ENCODE data around the gene DERL2. TPM values are rescaled to one million over a fixed set of nuclear protein-coding genes. Genes with fewer than 3 reads are reported as not detected.

The DERL2 gene
- total and polyA plus RNA-seq, 5 donors from 2014 or later = 70.0 to 95.0 (median 76.0) TPM

- Histone ChIP-seq H3K4me3 (ENCODE audit: low read depth, low read length) (no peak overlapping the region), H3K27ac (ENCODE audit: insufficient read depth, low read length, poor library complexity, severe bottlenecking) (no peak overlapping the region), H3K4me1 (ENCODE audit: control insufficient read depth, insufficient read depth, low read length, poor library complexity, severe bottlenecking) (no peaks in the 10 kb centered on the region), H3K36me3 (ENCODE audit: control insufficient read depth, insufficient read depth, low read length) (peaks cover 94% of the 10 kb centered on the region), H3K9me3 (ENCODE audit: control insufficient read depth in 2 of 2, low read length in 2 of 2) (no peaks in the 10 kb centered on the region), H3K27me3 (ENCODE audit: control insufficient read depth, insufficient read depth, low read length) (no peaks in the 10 kb centered on the region)
- no peak overlapping the region for H3K4me3 Mint-ChIP-seq
- DNase-seq (no peak), ATAC-seq (ENCODE audit: low read depth in 2 of 2) (no peak)
- H3K27ac Mint-ChIP-seq = peak overlapping the region in 1 of 3 donors; percentile 5
- H3K9me3 Mint-ChIP-seq = no peaks in the 10 kb centered on the region
- no peaks in the 10 kb centered on the region for H3K27me3 Mint-ChIP-seq
- peaks cover 62% of the 10 kb centered on the region for H3K36me3 Mint-ChIP-seq
- H3K4me1 Mint-ChIP-seq = peaks cover 0 to 5% (median under 1%) of the 10 kb centered on the region in 4 donors
These were observed 41.7 kb upstream of the DERL2 start for GRCh38 chr17:5527601-5528250.

- peaks cover 60% of the 10 kb centered on the region for H3K36me3 Mint-ChIP-seq
- Histone ChIP-seq H3K9me3 (ENCODE audit: control insufficient read depth in 2 of 2, low read length in 2 of 2) (no peaks in the 10 kb centered on the region), H3K4me3 (ENCODE audit: low read depth, low read length) (no peak overlapping the region), H3K27me3 (ENCODE audit: control insufficient read depth, insufficient read depth, low read length) (no peaks in the 10 kb centered on the region), H3K27ac (ENCODE audit: insufficient read depth, low read length, poor library complexity, severe bottlenecking) (no peak overlapping the region), H3K36me3 (ENCODE audit: control insufficient read depth, insufficient read depth, low read length) (peaks cover 94% of the 10 kb centered on the region), H3K4me1 (ENCODE audit: control insufficient read depth, insufficient read depth, low read length, poor library complexity, severe bottlenecking) (no peaks in the 10 kb centered on the region)
- no peaks in the 10 kb centered on the region for H3K9me3 Mint-ChIP-seq
- peak overlapping the region in 1 of 3 donors; percentile 5 for H3K27ac Mint-ChIP-seq
- H3K27me3 Mint-ChIP-seq = no peaks in the 10 kb centered on the region
- H3K4me1 Mint-ChIP-seq = peaks cover 0 to 5% (median 0%) of the 10 kb centered on the region in 4 donors
- no peak for DNase-seq
- ATAC-seq (ENCODE audit: low read depth in 2 of 2) = no peak
- no peak overlapping the region for H3K4me3 Mint-ChIP-seq
These were observed 41.0 kb upstream of the DERL2 start for GRCh38 chr17:5526821-5527598.

- ATAC-seq (ENCODE audit: low read depth in 2 of 2) (no peak), DNase-seq (no peak)
- no peak overlapping the region for H3K4me3 Mint-ChIP-seq
- peaks cover 77% of the 10 kb centered on the region for H3K36me3 ChIP-seq (ENCODE audit: control insufficient read depth, insufficient read depth, low read length)
- H3K4me1 Mint-ChIP-seq = peaks cover 0 to 1% (median 0%) of the 10 kb centered on the region in 4 donors
- H3K4me1 ChIP-seq (ENCODE audit: control insufficient read depth, insufficient read depth, low read length, poor library complexity, severe bottlenecking) = no peaks in the 10 kb centered on the region
- H3K9me3 Mint-ChIP-seq = no peaks in the 10 kb centered on the region
- H3K27ac Mint-ChIP-seq = no peak overlapping the region
- H3K27ac ChIP-seq (ENCODE audit: insufficient read depth, low read length, poor library complexity, severe bottlenecking) = no peak overlapping the region
- no peaks in the 10 kb centered on the region for H3K27me3 ChIP-seq (ENCODE audit: control insufficient read depth, insufficient read depth, low read length)
- peaks cover 51% of the 10 kb centered on the region for H3K36me3 Mint-ChIP-seq
- H3K27me3 Mint-ChIP-seq = no peaks in the 10 kb centered on the region
- no peak overlapping the region for H3K4me3 ChIP-seq (ENCODE audit: low read depth, low read length)
- no peaks in the 10 kb centered on the region for H3K9me3 ChIP-seq (ENCODE audit: control insufficient read depth in 2 of 2, low read length in 2 of 2)
These were observed 37.3 kb upstream of the DERL2 start for GRCh38 chr17:5523249-5523648.

GRCh38 chr17:5522476-5522875, 36.5 kb upstream of the DERL2 start:
- Histone ChIP-seq H3K36me3 (ENCODE audit: control insufficient read depth, insufficient read depth, low read length) (peaks cover 77% of the 10 kb centered on the region), H3K9me3 (ENCODE audit: control insufficient read depth in 2 of 2, low read length in 2 of 2) (no peaks in the 10 kb centered on the region), H3K4me1 (ENCODE audit: control insufficient read depth, insufficient read depth, low read length, poor library complexity, severe bottlenecking) (no peaks in the 10 kb centered on the region), H3K27ac (ENCODE audit: insufficient read depth, low read length, poor library complexity, severe bottlenecking) (no peak overlapping the region), H3K4me3 (ENCODE audit: low read depth, low read length) (no peak overlapping the region), H3K27me3 (ENCODE audit: control insufficient read depth, insufficient read depth, low read length) (no peaks in the 10 kb centered on the region)
- Mint-ChIP-seq H3K27me3 (no peaks in the 10 kb centered on the region), H3K9me3 (no peaks in the 10 kb centered on the region), H3K4me3 (no peak overlapping the region), H3K4me1 (peaks cover 0 to 2% (median under 1%) of the 10 kb centered on the region in 4 donors), H3K36me3 (peaks cover 56% of the 10 kb centered on the region), H3K27ac (peak overlapping the region in 2 of 3 donors; percentile 32 to 65)
- ATAC-seq (ENCODE audit: low read depth in 2 of 2) = no peak
- DNase-seq = no peak

GRCh38 chr17:5516060-5516792, 30.2 kb upstream of the DERL2 start:
- peaks cover 11 to 42% (median 21%) of the 10 kb centered on the region in 4 donors for H3K4me1 Mint-ChIP-seq
- no peak overlapping the region for H3K4me3 Mint-ChIP-seq
- no peaks in the 10 kb centered on the region for H3K9me3 ChIP-seq (ENCODE audit: control insufficient read depth in 2 of 2, low read length in 2 of 2)
- no peak overlapping the region for H3K27ac ChIP-seq (ENCODE audit: insufficient read depth, low read length, poor library complexity, severe bottlenecking)
- DNase-seq = no peak
- no peak for ATAC-seq (ENCODE audit: low read depth in 2 of 2)
- no peaks in the 10 kb centered on the region for H3K27me3 ChIP-seq (ENCODE audit: control insufficient read depth, insufficient read depth, low read length)
- H3K36me3 Mint-ChIP-seq = peaks cover 69% of the 10 kb centered on the region
- H3K9me3 Mint-ChIP-seq = peaks cover 0 to 2% (median 0%) of the 10 kb centered on the region in 7 donors
- H3K4me1 ChIP-seq (ENCODE audit: control insufficient read depth, insufficient read depth, low read length, poor library complexity, severe bottlenecking) = peaks cover 17% of the 10 kb centered on the region
- H3K4me3 ChIP-seq (ENCODE audit: low read depth, low read length) = no peak overlapping the region
- peaks cover 69% of the 10 kb centered on the region for H3K36me3 ChIP-seq (ENCODE audit: control insufficient read depth, insufficient read depth, low read length)
- no peaks in the 10 kb centered on the region for H3K27me3 Mint-ChIP-seq
- peak overlapping the region in 2 of 3 donors; percentile 32 to 66 for H3K27ac Mint-ChIP-seq

GRCh38 chr17:5514976-5515375, 29.0 kb upstream of the DERL2 start:
- Histone ChIP-seq H3K4me1 (ENCODE audit: control insufficient read depth, insufficient read depth, low read length, poor library complexity, severe bottlenecking) (peaks cover 17% of the 10 kb centered on the region), H3K27ac (ENCODE audit: insufficient read depth, low read length, poor library complexity, severe bottlenecking) (no peak overlapping the region), H3K4me3 (ENCODE audit: low read depth, low read length) (no peak overlapping the region), H3K36me3 (ENCODE audit: control insufficient read depth, insufficient read depth, low read length) (peaks cover 58% of the 10 kb centered on the region), H3K9me3 (ENCODE audit: control insufficient read depth in 2 of 2, low read length in 2 of 2) (no peaks in the 10 kb centered on the region), H3K27me3 (ENCODE audit: control insufficient read depth, insufficient read depth, low read length) (no peaks in the 10 kb centered on the region)
- Mint-ChIP-seq H3K27ac (peak overlapping the region in 1 of 3 donors; percentile 90), H3K27me3 (no peaks in the 10 kb centered on the region), H3K9me3 (peaks cover 0 to 2% (median 0%) of the 10 kb centered on the region in 7 donors), H3K4me3 (peak overlapping the region in 1 of 4 donors; percentile 31), H3K36me3 (peaks cover 57% of the 10 kb centered on the region), H3K4me1 (peaks cover 11 to 42% (median 23%) of the 10 kb centered on the region in 4 donors)
- no peak for DNase-seq
- no peak for ATAC-seq (ENCODE audit: low read depth in 2 of 2)

GRCh38 chr17:5513628-5514027, 27.6 kb upstream of the DERL2 start:
- peaks cover 61% of the 10 kb centered on the region for H3K36me3 Mint-ChIP-seq

More at GRCh38 chr17:5513628-5514027, 27.6 kb upstream of the DERL2 start:
- H3K4me3 ChIP-seq (ENCODE audit: low read depth, low read length) = peak overlapping the region; percentile 52
- H3K9me3 ChIP-seq (ENCODE audit: control insufficient read depth in 2 of 2, low read length in 2 of 2) = no peaks in the 10 kb centered on the region
- Mint-ChIP-seq H3K4me1 (peaks cover 11 to 42% (median 23%) of the 10 kb centered on the region in 4 donors), H3K27ac (peak overlapping the region in 2 of 3 donors; percentile 26 to 60), H3K27me3 (no peaks in the 10 kb centered on the region), H3K9me3 (peaks cover 0 to 2% (median 0%) of the 10 kb centered on the region in 7 donors), H3K4me3 (peak overlapping the region in 2 of 4 donors; percentile 28 to 48)
- H3K27ac ChIP-seq (ENCODE audit: insufficient read depth, low read length, poor library complexity, severe bottlenecking) = no peak overlapping the region
- ATAC-seq (ENCODE audit: low read depth in 2 of 2) (peak; percentile 75 to 79), DNase-seq (peak in 2 of 3 donors; percentile 49 to 73)
- peaks cover 17% of the 10 kb centered on the region for H3K4me1 ChIP-seq (ENCODE audit: control insufficient read depth, insufficient read depth, low read length, poor library complexity, severe bottlenecking)
- H3K36me3 ChIP-seq (ENCODE audit: control insufficient read depth, insufficient read depth, low read length) = peaks cover 61% of the 10 kb centered on the region
- H3K27me3 ChIP-seq (ENCODE audit: control insufficient read depth, insufficient read depth, low read length) = no peaks in the 10 kb centered on the region
